H1 (cell line): ENCODE measurements around the gene PTPRD. TPM values are rescaled to one million over a fixed set of nuclear protein-coding genes. Genes with fewer than 3 reads are reported as not detected.

Experiments
- CBX5 ChIP-seq: fragments of 300-800, 300-1000 bp; sonication (generic); IDR thresholded peaks from 2 replicates; pipeline ENCODE4 v1.7.1; 2016; ENCODE audit warnings: antibody characterized with exemption, low read length, low read depth
- POU5F1 ChIP-seq: IDR thresholded peaks from 2 replicates; pipeline ENCODE4 v1.6.1; 2011; ENCODE audit warnings: low read depth, mild to moderate bottlenecking, low read length, moderate library complexity
- SIX5 ChIP-seq: IDR thresholded peaks from 2 replicates; pipeline ENCODE4 v1.6.1; 2011; ENCODE audit warnings: mild to moderate bottlenecking, low read depth, low read length
- TAF1 ChIP-seq: IDR thresholded peaks from 2 replicates; pipeline ENCODE4 v1.6.1; 2011; ENCODE audit warnings: mild to moderate bottlenecking, low read depth, low read length
- TAF7 ChIP-seq: optimal IDR thresholded peaks from 2 replicates; pipeline ENCODE3; 2011; ENCODE audit warnings: low read depth, mild to moderate bottlenecking, inconsistent platforms, low read length, moderate library complexity, borderline replicate concordance
- TEAD4 ChIP-seq: IDR thresholded peaks from 2 replicates; pipeline ENCODE4 v1.6.1; 2012; ENCODE audit warnings: low read depth, low read length, inconsistent platforms, mixed read lengths
- polyA plus RNA-seq, 7 experiments: library from polyadenylated mRNA; depleted of rRNA in 3 of 7; stranded (reverse) in 5 of 7; unstranded in 2 of 7; fragments of >200 nt in 5 of 7; fragments of 200-250 nt in 2 of 7; gene quantifications; 1 replicate in 5 of 7; 2 replicates in 1 of 7; 4 replicates in 1 of 7; pipeline versions ENCODE4 v1.2.1 to v1.2.3, GENCODE V29; 2011 to 2013; ENCODE audit warnings: missing spikeins in 2 of 7, mixed read lengths in 2 of 7
- total RNA-seq: library from RNA; stranded (reverse); fragmentation: NEBNext Ultra II Directional; extraction: Animal tissue kit (Norgen Biotek cat#: 25700); gene quantifications from 2 replicates; pipeline ENCODE4 v1.2.1, GENCODE V29; 2021
- TF ChIP-seq, protein P1 (sequence below): fragments of 300-600 bp; sonication (generic); IDR thresholded peaks from 2 replicates; pipeline ENCODE4 v1.7.1; 2012; ENCODE audit warnings: low read length, moderate library complexity, mild to moderate bottlenecking, inconsistent platforms; ENCODE audit not compliant: insufficient replicate concordance
- TF ChIP-seq, protein P2 (sequence below), 3 experiments: IDR thresholded peaks; 1 replicate in 2 of 3; 2 replicates in 1 of 3; pipeline versions ENCODE4 v1.5.1 to v1.6.1; 2011; ENCODE audit warnings: low read length in 3 of 3, mild to moderate bottlenecking in 3 of 3, inconsistent platforms in 2 of 3, low read depth in 1 of 3, moderate library complexity in 1 of 3; ENCODE audit not compliant: insufficient read depth in 1 of 3; ENCODE audit errors: control extremely low read depth in 1 of 3

The PTPRD gene
- total and polyA plus RNA-seq, 2 of the 8 experiments (the other 6 are each of a cell fraction or from before 2014, with no cell fraction given), result 17.2 to 77.0 TPM

DNA sequence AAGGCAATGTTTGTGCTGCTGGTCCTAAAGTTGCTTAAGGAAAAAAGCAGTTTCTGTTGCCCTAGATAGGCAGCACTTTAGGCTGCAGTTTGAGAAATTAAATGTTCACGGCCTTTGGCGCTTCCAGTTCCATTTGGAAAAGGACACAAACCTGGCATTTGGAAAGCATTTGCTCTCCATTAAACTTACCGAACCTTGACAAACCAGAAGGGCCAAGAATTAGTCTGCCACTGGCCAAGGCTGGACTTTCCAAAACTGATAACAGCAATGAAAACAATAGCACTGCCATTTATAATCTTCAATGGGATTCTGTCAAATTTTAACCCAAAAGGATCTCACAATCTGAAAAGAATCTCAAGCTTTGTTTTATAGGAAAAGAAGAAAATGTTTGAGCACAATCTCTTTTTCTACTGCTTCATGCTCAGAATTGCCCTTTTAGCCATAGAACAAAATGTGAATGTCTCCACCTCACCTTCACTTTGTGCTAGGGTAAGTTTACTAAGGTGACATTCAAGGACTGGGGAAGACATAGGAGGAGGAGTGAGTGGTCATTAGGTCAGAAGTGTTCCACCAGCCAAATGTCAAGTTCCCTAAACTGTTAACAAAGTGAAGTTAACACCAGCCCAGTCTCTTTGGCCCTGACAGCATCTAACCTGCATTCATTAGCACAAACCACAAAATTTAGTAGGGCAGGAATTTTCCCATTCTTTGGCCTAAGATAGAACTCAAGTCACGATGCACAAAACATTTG lies 2229.8 kb downstream of the PTPRD start (continued):
- TF ChIP-seq, protein P1, sequence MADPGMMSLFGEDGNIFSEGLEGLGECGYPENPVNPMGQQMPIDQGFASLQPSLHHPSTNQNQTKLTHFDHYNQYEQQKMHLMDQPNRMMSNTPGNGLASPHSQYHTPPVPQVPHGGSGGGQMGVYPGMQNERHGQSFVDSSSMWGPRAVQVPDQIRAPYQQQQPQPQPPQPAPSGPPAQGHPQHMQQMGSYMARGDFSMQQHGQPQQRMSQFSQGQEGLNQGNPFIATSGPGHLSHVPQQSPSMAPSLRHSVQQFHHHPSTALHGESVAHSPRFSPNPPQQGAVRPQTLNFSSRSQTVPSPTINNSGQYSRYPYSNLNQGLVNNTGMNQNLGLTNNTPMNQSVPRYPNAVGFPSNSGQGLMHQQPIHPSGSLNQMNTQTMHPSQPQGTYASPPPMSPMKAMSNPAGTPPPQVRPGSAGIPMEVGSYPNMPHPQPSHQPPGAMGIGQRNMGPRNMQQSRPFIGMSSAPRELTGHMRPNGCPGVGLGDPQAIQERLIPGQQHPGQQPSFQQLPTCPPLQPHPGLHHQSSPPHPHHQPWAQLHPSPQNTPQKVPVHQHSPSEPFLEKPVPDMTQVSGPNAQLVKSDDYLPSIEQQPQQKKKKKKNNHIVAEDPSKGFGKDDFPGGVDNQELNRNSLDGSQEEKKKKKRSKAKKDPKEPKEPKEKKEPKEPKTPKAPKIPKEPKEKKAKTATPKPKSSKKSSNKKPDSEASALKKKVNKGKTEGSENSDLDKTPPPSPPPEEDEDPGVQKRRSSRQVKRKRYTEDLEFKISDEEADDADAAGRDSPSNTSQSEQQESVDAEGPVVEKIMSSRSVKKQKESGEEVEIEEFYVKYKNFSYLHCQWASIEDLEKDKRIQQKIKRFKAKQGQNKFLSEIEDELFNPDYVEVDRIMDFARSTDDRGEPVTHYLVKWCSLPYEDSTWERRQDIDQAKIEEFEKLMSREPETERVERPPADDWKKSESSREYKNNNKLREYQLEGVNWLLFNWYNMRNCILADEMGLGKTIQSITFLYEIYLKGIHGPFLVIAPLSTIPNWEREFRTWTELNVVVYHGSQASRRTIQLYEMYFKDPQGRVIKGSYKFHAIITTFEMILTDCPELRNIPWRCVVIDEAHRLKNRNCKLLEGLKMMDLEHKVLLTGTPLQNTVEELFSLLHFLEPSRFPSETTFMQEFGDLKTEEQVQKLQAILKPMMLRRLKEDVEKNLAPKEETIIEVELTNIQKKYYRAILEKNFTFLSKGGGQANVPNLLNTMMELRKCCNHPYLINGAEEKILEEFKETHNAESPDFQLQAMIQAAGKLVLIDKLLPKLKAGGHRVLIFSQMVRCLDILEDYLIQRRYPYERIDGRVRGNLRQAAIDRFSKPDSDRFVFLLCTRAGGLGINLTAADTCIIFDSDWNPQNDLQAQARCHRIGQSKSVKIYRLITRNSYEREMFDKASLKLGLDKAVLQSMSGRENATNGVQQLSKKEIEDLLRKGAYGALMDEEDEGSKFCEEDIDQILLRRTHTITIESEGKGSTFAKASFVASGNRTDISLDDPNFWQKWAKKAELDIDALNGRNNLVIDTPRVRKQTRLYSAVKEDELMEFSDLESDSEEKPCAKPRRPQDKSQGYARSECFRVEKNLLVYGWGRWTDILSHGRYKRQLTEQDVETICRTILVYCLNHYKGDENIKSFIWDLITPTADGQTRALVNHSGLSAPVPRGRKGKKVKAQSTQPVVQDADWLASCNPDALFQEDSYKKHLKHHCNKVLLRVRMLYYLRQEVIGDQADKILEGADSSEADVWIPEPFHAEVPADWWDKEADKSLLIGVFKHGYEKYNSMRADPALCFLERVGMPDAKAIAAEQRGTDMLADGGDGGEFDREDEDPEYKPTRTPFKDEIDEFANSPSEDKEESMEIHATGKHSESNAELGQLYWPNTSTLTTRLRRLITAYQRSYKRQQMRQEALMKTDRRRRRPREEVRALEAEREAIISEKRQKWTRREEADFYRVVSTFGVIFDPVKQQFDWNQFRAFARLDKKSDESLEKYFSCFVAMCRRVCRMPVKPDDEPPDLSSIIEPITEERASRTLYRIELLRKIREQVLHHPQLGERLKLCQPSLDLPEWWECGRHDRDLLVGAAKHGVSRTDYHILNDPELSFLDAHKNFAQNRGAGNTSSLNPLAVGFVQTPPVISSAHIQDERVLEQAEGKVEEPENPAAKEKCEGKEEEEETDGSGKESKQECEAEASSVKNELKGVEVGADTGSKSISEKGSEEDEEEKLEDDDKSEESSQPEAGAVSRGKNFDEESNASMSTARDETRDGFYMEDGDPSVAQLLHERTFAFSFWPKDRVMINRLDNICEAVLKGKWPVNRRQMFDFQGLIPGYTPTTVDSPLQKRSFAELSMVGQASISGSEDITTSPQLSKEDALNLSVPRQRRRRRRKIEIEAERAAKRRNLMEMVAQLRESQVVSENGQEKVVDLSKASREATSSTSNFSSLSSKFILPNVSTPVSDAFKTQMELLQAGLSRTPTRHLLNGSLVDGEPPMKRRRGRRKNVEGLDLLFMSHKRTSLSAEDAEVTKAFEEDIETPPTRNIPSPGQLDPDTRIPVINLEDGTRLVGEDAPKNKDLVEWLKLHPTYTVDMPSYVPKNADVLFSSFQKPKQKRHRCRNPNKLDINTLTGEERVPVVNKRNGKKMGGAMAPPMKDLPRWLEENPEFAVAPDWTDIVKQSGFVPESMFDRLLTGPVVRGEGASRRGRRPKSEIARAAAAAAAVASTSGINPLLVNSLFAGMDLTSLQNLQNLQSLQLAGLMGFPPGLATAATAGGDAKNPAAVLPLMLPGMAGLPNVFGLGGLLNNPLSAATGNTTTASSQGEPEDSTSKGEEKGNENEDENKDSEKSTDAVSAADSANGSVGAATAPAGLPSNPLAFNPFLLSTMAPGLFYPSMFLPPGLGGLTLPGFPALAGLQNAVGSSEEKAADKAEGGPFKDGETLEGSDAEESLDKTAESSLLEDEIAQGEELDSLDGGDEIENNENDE, result no peak
- TF ChIP-seq TEAD4 (no peak), TAF1 (no peak), POU5F1 (no peak), CBX5 (no peak), TAF7 (no peak), SIX5 (no peak)
- TF ChIP-seq, protein P2, sequence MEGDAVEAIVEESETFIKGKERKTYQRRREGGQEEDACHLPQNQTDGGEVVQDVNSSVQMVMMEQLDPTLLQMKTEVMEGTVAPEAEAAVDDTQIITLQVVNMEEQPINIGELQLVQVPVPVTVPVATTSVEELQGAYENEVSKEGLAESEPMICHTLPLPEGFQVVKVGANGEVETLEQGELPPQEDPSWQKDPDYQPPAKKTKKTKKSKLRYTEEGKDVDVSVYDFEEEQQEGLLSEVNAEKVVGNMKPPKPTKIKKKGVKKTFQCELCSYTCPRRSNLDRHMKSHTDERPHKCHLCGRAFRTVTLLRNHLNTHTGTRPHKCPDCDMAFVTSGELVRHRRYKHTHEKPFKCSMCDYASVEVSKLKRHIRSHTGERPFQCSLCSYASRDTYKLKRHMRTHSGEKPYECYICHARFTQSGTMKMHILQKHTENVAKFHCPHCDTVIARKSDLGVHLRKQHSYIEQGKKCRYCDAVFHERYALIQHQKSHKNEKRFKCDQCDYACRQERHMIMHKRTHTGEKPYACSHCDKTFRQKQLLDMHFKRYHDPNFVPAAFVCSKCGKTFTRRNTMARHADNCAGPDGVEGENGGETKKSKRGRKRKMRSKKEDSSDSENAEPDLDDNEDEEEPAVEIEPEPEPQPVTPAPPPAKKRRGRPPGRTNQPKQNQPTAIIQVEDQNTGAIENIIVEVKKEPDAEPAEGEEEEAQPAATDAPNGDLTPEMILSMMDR (IDR thresholded peaks at IDR 0.05; ENCODE audit: control extremely low read depth in 1 of 3, insufficient read depth in 1 of 3, low read depth in 1 of 3, low read length in 3 of 3), result no peak
